ENCODE data around the gene LYRM2. TPM values are rescaled to one million over a fixed set of nuclear protein-coding genes. Genes with fewer than 3 reads are reported as not detected.

Gene LYRM2
- total RNA-seq, 1 experiment from 2014 or later: 26.3 TPM

DNA sequence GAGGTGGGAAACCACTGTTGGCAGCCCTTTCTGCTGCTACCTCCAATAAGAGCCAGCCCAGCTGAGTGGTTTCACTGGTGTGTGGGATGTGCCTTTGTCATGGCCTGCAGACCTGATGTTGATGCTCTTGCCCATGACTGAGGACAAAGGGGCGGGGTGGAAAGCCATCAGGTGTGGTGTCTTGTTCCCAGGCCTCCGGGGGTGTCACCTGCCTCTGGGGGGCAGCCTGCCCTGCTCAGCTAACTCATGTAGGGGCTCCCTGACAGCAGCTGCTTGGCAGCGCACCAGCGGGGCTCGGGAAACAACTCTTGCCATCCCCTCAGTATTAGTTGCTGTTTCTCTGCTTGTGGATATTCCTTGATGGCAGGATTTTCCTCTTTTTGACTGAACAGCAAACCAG is 91.3 kb downstream of the LYRM2 start:
- BruUV-seq (replicated peaks): no TSS peak
- H3K79me2 ChIP-seq (ENCODE audit: insufficient read depth, low read length): no peaks in the 10 kb centered on the region

More for the DNA sequence above, 91.3 kb downstream of the LYRM2 start:
- ChIA-PET CTCF (no interaction called here), POLR2A (no interaction called here), RAD21 (ENCODE audit: low non-redundant PET in 1 of 2, low total read pairs in 2 of 2, uncharacterized antibody in 2 of 2, unreplicated experiment in 2 of 2) (no interaction called here)
- no peak for ATAC-seq
- no peaks in the 10 kb centered on the region for H3K27me3 ChIP-seq (ENCODE audit: insufficient read depth, low read length)
- H3K9ac ChIP-seq (ENCODE audit: low read length): no peak overlapping the region
- H2AFZ ChIP-seq (ENCODE audit: low read depth, low read length, poor library complexity, severe bottlenecking): no peak overlapping the region
- no peaks in the 10 kb centered on the region for H3K9me2 ChIP-seq (ENCODE audit: insufficient read depth)
- DNase-seq (ENCODE audit: low read depth, low spot score): no peak
- intact Hi-C loops (cut with micrococcal nuclease): no loop called here
- H3K36me3 ChIP-seq (ENCODE audit: control insufficient read depth in 1 of 2, insufficient read depth in 2 of 2, low read length in 2 of 2): no peaks in the 10 kb centered on the region
- no peaks in the 10 kb centered on the region for H3K9me3 ChIP-seq (ENCODE audit: control insufficient read depth in 1 of 2, insufficient read depth in 1 of 2, low read depth in 1 of 2, low read length in 2 of 2)
- H3K4me1 ChIP-seq (ENCODE audit: control insufficient read depth in 1 of 2, insufficient read depth in 2 of 2, low read length in 2 of 2): no peaks in the 10 kb centered on the region
- no peaks in the 10 kb centered on the region for H4K20me1 ChIP-seq (ENCODE audit: insufficient read depth)
- TF ChIP-seq JUND (IDR thresholded peaks at IDR 0.05) (no peak), RAD21 (IDR thresholded peaks at IDR 0.05; ENCODE audit: low read depth) (no peak), TCF7L2 (IDR thresholded peaks at IDR 0.05; ENCODE audit: borderline replicate concordance, extremely low read depth, insufficient read depth, insufficient read length) (no peak), FOSL1 (IDR thresholded peaks at IDR 0.05; ENCODE audit: low read depth) (no peak), SIN3A (IDR thresholded peaks at IDR 0.05; ENCODE audit: low read depth) (no peak)
- TF ChIP-seq, protein P1, sequence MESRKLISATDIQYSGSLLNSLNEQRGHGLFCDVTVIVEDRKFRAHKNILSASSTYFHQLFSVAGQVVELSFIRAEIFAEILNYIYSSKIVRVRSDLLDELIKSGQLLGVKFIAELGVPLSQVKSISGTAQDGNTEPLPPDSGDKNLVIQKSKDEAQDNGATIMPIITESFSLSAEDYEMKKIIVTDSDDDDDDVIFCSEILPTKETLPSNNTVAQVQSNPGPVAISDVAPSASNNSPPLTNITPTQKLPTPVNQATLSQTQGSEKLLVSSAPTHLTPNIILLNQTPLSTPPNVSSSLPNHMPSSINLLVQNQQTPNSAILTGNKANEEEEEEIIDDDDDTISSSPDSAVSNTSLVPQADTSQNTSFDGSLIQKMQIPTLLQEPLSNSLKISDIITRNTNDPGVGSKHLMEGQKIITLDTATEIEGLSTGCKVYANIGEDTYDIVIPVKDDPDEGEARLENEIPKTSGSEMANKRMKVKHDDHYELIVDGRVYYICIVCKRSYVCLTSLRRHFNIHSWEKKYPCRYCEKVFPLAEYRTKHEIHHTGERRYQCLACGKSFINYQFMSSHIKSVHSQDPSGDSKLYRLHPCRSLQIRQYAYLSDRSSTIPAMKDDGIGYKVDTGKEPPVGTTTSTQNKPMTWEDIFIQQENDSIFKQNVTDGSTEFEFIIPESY (IDR thresholded peaks at IDR 0.05; ENCODE audit: extremely low read depth, insufficient replicate concordance, low read length): no peak
- TF ChIP-seq, protein P2, sequence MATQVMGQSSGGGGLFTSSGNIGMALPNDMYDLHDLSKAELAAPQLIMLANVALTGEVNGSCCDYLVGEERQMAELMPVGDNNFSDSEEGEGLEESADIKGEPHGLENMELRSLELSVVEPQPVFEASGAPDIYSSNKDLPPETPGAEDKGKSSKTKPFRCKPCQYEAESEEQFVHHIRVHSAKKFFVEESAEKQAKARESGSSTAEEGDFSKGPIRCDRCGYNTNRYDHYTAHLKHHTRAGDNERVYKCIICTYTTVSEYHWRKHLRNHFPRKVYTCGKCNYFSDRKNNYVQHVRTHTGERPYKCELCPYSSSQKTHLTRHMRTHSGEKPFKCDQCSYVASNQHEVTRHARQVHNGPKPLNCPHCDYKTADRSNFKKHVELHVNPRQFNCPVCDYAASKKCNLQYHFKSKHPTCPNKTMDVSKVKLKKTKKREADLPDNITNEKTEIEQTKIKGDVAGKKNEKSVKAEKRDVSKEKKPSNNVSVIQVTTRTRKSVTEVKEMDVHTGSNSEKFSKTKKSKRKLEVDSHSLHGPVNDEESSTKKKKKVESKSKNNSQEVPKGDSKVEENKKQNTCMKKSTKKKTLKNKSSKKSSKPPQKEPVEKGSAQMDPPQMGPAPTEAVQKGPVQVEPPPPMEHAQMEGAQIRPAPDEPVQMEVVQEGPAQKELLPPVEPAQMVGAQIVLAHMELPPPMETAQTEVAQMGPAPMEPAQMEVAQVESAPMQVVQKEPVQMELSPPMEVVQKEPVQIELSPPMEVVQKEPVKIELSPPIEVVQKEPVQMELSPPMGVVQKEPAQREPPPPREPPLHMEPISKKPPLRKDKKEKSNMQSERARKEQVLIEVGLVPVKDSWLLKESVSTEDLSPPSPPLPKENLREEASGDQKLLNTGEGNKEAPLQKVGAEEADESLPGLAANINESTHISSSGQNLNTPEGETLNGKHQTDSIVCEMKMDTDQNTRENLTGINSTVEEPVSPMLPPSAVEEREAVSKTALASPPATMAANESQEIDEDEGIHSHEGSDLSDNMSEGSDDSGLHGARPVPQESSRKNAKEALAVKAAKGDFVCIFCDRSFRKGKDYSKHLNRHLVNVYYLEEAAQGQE (IDR thresholded peaks at IDR 0.05; ENCODE audit: low read depth): no peak
- H3K4me3 ChIP-seq (replicated peaks in 1 of 2; ENCODE audit: low read depth in 1 of 2, low read length in 2 of 2): no peak overlapping the region
- no peak overlapping the region for H3K27ac ChIP-seq (ENCODE audit: low read depth, low read length)
- no peak overlapping the region for H3K4me2 ChIP-seq (ENCODE audit: low read length)

All from HCT116 (cell line).